SH-SY5Y (cell line): ENCODE results near the gene NEUROG2.

Source experiments
- GATA2 ChIP-seq: IDR thresholded peaks from 2 replicates; pipeline ENCODE4 v1.6.1; 2011; ENCODE audit warnings: mild to moderate bottlenecking, low read depth, low read length
- GATA3 ChIP-seq: IDR thresholded peaks from 2 replicates; pipeline ENCODE4 v1.6.1; 2011; ENCODE audit warnings: low read depth, mild to moderate bottlenecking, low read length, moderate library complexity

DNA sequence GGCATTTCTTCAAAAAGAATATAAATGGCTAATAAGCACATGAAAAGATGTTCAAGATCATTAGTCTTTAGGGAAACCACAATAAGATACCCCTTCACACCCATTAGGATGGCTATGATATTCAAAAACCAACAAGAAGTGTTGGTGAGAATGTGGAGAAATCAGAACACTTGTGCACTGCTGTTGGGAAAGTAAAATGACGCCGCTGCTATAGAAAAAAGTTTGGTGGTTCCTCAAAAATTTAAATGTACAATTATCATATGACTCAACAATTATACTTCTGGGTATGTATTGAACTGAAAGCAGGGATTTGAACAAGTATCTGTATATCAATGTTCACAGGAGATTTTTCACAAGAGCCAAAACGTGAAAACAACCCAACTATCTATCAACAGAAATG lies 29.4 kb upstream of the NEUROG2 start:
- TF ChIP-seq GATA2 (no peak), GATA3 (no peak)
